ENCODE results near the gene MFAP4.
"Not testable (repeated sequence)": the region's sequence is repeated elsewhere in the genome, so short reads cannot be mapped to it uniquely, and the experiment has no call there.

Gene MFAP4

GRCh38 chr17:19354748-19355147 is 32.2 kb downstream of the MFAP4 start:
- no peak for DNase-seq (ENCODE audit: low read depth in 2 of 3, low spot score in 1 of 3)

DNA sequence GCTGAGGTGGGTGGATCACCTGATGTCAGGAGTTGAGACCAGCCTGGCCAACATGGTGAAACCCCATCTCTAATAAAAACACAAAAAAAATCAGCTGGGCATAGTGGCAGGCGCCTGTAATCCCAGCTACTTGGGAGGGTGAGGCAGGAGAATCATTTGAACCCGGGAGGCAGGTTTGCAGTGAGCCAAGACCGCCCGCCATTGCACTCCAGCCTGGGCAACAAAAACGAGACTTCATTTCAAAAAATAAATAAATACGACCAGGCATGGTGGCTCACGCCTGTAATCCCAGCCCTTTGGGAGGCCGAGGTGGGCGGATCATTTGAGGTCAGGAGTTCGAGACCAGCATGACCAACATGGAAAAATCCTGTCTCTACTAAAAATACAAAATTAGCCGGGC is 33.6 kb downstream of the MFAP4 start:
- not testable (repeated sequence) for DNase-seq (ENCODE audit: low read depth in 2 of 3, low spot score in 1 of 3)

GRCh38 chr17:19348806-19349205 is 38.2 kb downstream of the MFAP4 start:
- DNase-seq (ENCODE audit: low read depth in 2 of 3, low spot score in 1 of 3) = no peak

GRCh38 chr17:19348081-19348650 is 38.8 kb downstream of the MFAP4 start:
- no peak for DNase-seq (ENCODE audit: low read depth in 2 of 3, low spot score in 1 of 3)

DNA sequence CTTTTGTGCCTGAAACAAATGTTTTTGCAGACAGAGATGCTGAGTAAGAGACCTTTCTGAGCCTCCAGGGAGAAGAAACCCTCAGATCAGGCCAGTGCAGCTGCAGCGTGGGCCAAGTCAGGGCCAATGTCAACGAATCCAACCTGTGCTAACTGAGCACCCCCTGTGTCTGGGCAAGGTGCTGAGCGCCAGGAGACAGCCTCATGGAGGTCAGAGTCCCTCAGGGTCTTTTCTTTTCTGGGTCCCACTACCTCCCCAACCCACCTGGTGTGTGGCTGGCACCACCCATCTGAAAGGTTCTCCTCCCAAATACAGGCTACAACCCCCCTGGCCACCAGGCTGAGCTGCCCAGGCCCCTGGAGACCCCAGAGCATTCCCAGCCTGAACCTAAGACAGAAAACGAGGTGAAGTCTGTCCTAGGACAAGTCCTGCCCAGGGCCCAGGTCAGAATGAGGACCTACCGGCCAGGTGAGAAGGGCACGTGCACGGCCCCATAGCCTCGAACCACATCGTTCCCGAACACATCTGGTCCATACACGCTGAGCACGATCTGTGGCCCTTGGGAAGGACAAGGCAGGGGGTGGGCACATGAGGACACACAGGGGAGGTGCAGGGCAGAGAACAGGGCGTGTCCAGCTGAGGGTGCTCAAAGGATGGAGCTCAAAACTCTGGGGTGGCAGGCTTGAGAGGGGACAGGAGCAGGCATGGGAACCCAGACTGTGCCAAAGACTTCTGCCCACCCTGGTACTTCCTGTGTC is 39.5 kb downstream of the MFAP4 start:
- no peak for DNase-seq (ENCODE audit: low read depth in 2 of 3, low spot score in 1 of 3)

DNA sequence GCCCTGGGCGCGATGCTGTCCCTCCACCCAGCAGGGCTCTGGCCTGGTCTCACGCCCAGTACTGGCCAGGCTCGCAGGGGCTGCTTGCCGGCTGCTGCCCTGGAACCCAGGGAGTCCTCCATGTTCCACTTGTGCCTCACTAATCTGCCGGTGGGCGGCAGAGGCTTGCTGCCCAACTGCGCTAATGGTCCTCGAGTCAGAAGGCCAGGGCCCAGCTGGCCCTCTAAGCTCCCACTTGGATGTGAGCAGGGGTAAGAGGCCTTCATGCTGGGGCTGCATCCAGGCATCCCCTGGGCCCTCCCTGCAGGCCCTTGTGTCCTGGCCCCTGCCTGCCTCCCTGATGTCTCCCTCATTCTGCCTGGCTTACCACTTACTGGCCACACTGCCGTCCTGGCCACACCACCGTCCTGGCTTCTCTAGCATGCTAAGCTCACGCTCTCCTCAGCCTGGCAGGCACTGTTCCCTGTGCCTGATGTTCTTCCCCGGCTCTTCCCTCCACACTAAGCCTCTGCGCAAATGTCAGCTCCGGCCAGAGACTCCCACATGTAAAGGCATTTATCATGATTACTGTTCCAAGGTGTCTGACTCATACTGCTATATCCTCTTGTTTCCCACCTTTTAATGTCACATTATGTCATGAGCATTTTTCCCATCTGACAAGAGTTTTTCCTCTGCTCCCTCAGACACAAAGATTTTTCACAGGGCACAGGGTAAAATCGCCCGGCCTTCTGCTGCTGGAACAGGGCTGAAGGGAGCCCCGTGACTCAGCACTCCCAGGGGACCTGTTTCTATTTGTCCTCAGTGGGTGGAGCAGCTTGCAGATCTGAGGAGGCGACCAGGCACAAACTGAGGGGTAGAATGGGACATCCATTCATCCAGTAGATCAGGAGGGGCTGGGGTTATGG is 40.4 kb downstream of the MFAP4 start:
- no peak for DNase-seq (ENCODE audit: low read depth in 2 of 3, low spot score in 1 of 3)

GRCh38 chr17:19345486-19346350 is 41.3 kb downstream of the MFAP4 start:
- no peak for DNase-seq (ENCODE audit: low read depth in 2 of 3, low spot score in 1 of 3)

- DNase-seq (ENCODE audit: low read depth in 2 of 3, low spot score in 1 of 3) = no peak
These were observed 41.9 kb downstream of the MFAP4 start for GRCh38 chr17:19345067-19345460.

DNA sequence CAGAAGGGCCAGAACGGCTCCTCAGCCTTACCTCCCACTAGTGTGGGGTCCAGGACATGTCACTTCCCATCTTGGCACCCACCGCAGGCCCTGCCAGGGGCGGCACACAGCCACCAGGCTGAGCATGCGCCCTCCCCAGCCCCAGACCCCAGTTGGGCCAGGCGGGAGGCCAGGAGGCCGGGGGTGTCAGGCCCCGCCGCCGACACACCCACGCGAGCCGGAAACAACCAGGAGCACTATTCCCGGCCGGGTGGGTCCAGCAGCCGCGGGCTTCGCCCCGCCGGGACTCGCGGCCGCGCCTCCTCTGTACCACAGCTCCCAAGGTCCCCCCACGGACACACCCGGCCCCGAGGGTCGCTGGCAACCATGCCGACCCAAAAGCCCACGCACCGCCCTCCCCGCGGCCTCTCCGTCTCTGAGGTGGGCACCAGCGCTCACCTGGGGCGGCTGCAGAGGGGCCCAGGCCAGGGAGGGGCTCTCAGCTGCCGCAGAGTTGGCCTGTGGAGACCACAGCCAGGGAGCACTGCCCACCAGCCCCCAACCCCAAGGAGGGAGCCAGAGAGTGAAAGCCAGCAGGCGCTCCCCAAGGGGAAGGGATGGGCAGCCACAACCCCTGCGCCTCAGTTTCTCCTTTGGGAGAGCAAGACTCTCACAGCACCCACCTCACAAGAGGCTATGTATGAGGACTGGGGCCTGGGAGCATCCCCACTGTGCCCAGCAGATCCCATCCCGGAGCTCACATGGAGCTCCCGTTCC is 42.5 kb downstream of the MFAP4 start:
- no peak for DNase-seq (ENCODE audit: low read depth in 2 of 3, low spot score in 1 of 3)

DNA sequence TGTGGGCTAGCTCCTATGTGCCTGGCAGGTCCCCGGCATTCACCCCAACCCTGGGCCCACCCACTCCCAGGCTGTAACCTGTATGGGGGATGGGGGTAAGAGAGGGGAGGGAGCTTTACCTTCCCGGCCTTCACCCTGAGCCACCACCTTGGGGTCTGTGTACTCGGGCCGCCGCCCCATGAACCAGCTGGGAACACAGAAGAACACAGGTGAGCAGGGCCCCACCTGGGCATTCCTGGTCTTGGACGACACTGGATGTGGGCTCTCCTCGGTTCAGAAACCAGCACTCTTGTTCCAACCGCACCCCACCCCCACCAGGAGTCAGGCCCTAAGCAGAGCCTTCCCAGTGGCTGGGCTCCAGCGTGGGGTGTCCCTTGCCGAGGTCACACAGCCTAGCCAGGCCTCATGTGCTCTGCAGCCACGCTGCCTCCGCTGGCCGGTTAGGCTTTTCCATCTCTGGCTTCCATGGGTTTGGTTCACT is 43.3 kb downstream of the MFAP4 start:
- no peak for DNase-seq (ENCODE audit: low read depth in 2 of 3, low spot score in 1 of 3)

- no peak for DNase-seq (ENCODE audit: low read depth in 2 of 3, low spot score in 1 of 3)
These were observed 43.7 kb downstream of the MFAP4 start for GRCh38 chr17:19343256-19343630.

DNA sequence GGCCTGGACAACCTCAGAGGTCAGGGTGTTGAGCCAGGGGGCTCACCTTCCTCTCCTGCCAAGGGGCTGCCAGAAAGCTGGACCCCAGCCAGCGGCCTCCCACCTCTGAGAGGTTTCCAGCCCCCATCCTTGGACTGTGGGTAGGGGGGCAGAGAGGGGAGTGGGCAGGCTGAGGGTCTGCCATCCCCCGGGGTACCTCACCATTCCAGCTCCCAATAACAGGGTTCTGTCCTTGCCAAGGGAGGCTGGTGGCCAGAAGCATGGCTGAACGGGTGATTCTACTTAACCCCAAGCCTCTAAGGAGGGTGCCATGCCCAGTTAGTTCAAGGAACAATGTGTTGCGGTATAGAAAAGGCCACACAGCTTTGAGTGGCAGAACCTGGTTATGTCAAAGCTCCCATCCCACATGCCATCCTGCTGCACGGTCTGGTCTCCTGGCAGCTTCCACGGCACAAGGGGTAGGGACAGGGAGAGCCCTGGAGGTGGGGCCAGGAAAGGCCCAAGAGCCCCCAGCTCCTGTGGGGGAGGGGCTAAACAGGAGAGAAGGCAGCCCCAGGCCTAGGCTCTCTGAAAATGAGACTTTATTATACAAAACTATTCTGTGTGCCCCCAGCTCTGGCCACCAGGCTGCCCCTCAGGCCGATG is 44.3 kb downstream of the MFAP4 start:
- DNase-seq (ENCODE audit: low read depth in 2 of 3, low spot score in 1 of 3) = no peak

- no peak for DNase-seq (ENCODE audit: low read depth in 2 of 3, low spot score in 1 of 3)
These were observed 45.1 kb downstream of the MFAP4 start for GRCh38 chr17:19341641-19342610.

DNA sequence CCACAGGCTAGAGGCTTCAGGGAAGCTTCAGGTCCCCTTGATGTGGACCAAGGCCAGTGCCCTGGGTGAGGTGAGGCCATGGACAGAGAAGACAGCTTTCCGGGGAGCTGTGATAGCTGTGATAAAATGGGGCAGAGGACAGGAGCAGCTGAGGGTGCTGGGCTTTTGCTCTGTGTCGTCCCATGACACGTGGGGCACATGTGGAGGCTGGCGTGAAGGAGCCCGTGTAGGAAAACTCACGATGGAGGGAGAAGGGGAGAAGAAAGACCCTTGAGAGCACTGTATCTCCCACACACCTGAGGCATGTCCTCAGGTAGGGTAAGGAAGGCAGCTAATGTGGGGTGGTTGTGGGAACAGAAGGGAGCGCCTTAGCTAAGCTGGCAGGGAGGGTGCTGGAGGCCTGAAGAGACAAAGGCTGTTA is 45.8 kb downstream of the MFAP4 start:
- no peak for DNase-seq (ENCODE audit: low read depth in 2 of 3, low spot score in 1 of 3)

DNA sequence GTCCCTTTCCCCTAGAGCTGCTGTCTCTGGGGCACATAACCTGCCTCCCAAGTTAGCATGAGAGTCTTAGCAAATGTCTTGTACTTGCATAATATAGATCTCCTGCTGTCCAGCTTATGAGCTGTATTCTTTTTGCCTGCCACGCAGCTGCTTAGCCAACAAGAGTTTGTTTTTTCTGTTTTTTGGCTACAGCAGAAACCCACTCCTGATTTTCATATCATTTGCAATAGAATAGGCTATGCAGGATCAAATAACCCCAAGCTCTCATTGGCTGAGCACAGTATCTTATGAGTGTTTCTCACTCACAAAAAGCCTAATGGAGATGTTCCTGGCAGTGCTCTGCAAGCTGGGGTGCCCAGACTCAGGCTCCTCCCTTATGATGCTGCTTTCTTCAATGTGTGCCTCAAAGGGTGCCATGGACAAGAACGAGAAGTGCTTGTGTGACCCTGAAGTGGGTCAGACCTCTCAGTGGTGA is 47.6 kb downstream of the MFAP4 start:
- no peak for DNase-seq (ENCODE audit: low read depth in 2 of 3, low spot score in 1 of 3)

GRCh38 chr17:19338031-19338990 is 48.7 kb downstream of the MFAP4 start:
- DNase-seq (ENCODE audit: low read depth in 2 of 3, low spot score in 1 of 3) = peak; percentile 37 to 60 (median 40)

GRCh38 chr17:19337712-19338023 is 49.3 kb downstream of the MFAP4 start:
- no peak for DNase-seq (ENCODE audit: low read depth in 2 of 3, low spot score in 1 of 3)
